ENCODE measurements around the gene ROPN1B.
"Not testable (repeated sequence)": the region's sequence is repeated elsewhere in the genome, so short reads cannot be mapped to it uniquely, and the experiment has no call there.

Gene ROPN1B

DNA sequence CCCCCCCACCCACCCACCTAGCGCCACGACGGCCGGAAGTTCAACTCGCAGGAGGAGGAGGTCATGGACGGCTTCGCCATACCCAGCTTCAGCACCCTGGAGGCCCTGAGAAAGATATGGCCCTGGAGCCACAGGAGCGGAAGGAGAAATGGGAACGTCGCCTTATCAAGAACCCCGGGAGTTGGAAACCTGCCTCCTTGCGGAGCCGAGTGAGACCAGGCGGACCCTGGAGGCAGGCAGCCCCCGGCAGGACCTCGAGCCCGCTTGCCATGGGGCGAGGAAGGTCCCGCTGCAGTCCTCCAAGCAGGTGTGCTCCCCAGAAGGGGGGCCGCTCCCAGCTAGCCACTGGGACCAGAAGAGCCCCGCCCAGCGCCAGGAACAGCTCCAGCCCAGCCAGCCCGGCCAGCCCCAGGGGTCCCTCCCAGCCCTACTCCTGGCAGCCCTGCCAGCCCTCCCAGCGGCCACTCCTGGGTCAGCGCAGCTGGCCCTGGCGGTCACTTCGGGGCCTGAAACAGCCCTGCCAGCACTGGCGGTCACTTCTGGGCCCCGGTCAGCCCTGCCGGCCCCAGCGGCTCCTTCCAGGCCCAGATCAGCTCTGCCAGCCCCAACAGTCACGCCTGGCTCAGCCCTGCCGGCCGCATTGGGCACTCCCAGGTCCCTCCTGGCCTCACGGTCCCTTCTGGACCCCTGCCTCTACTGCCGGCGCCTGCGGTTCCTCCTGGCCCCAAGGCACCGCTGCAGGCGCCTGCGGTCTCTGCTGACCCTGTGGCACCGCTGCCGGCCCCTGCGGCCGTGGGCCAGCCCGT lies 10.3 kb upstream of the ROPN1B start:
- DNase-seq (ENCODE audit: low read depth) = no peak

- no peak for DNase-seq (ENCODE audit: low read depth)
Measured at GRCh38 chr3:125959317-125960065, 9.5 kb upstream of the ROPN1B start.

GRCh38 chr3:125960066-125960424 lies 8.9 kb upstream of the ROPN1B start:
- no peak for DNase-seq (ENCODE audit: low read depth)

DNA sequence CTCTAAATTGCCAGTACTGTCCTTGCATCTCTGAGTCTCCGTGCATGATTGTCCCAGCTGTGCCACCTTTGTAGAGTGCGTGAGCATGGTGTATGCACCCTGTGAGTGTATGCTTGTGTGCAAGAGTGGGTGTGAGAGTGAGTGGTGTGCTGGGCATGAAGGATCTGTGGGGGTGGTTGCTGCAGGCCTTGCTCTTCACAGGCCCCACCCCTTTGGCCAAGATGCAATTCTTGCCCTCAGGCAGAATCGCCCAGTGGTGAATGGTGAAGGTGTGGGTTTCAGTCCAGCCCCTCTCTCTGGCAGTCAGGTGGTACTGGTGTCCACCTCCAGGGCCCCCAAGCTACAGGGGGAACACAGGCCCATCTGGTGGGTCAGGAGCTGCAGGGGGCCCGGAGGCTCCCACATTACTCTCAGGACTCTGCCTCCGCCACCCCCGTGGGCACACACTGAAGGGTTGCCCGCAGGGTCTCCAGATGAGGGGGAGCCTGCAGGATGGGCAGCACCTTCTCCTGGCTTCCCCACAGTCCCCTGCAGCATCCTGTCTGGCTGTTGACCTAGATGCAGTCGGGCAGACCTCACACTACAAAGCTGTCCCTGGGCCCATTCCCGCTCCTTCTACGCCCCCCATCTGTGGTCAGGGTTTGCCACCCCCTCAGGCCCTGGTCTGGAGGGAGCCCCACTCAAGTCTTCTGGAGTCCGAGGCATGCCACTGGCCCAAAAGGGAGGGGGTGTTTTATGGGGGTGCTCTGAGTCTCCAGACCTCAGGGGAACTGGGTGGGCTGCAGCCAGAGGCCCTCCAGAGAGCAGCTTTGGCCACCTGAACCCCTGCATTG lies 8.3 kb upstream of the ROPN1B start:
- DNase-seq (ENCODE audit: low read depth) = no peak

- DNase-seq (ENCODE audit: low read depth) = no peak
Measured at GRCh38 chr3:125961289-125961589, 7.7 kb upstream of the ROPN1B start.

DNA sequence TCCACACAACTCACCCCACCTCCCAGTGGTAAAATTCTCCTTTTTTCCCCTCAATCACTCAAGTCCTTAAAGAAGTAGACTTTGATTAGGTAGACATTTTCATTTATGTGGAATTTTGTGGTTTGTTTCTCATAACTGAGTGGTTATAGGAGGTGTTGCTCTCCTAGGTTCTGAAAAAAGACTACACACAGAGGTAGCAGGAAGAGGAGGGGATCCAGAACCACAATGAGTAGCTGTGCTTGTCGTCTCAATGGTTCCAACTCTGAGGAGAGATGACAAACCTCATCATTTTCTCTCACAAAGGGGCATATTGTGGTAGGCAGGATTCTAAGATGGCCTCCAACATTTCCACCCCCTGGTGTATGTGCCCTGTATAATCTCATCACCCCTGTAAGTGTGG lies 5.1 kb upstream of the ROPN1B start:
- not testable (repeated sequence) for DNase-seq (ENCODE audit: low read depth)

- no peak for DNase-seq (ENCODE audit: low read depth)
Measured at GRCh38 chr3:125965505-125965904, 3.5 kb upstream of the ROPN1B start.

DNA sequence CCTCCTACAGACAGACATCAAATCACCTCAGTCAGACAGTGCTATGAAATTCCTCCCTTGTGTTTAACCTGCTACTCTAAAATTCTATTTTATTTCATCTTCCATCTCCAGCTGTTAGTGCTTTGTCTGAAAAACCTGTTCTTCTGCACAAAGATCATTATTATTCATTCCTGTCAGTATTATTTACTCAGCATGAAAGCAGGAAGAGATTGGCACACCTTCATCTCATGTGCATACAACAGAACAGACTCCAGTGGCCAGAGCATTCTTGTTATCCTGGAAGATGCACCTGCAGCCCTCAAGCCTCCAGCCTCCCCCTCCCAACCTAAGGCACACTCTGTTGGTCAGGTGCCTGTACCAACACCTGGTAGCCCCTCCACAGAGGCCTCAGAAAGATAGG lies 1.8 kb upstream of the ROPN1B start:
- no peak for DNase-seq (ENCODE audit: low read depth)

DNA sequence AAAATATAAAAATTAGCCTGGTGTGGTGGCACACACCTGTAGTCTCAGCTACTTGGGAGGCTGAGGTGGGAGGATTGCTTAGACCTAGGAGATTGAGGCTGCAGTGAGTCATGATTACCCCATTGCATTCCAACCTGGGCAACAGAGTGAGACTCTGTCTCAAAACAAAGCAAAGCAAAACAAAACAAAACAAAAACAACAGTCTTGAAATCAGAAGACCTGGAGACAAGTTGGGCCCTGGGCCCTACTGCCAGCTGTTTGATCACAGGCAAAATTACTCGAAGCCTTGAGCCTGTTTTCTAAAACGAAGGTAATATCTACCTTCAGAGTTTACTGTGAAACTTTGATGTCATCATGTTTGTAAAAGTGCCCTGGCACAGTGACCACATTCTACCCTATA lies 857 bp upstream of the ROPN1B start:
- DNase-seq (ENCODE audit: low read depth) = not testable (repeated sequence)

DNA sequence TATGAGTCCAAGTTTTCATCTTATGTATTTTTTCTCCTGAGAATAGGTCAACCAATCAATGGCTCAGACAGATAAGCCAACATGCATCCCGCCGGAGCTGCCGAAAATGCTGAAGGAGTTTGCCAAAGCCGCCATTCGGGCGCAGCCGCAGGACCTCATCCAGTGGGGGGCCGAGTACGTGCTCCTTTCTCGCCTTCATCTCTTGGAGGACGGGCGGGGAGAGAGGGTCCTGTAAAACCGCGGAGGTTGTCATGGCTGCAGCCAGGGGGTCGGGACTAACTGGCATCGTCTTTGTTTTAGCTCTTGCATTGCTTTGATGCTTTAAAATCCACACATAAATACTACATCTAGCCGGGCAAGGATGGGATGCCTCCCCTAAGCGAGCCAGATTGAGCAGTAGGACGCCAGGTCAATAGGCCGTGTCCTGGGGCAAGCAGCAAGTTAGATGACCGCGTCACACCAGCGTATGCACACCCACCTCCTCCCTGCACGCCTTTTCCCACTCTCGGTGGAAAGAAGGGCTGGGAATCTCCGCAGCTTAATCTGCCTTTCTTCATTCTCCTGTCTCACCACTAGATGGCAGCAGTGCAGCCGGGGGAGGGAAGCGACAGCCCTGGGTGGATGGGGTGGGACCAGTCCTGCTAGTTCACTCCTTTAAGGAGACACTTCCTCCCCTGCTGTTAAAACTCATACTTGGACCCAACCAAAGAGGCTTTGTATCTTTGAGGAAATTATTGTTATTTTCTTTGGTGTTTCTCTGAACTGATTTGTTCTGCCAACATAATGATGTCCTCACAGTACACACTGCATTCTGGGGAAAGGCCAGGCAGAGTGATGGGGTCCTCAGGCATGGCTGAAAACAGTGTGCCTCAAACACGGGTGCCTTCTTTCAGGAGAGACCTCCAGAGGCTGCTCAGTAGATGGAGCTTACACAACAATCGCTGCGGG lies 3.3 kb downstream of the ROPN1B start:
- not testable (repeated sequence) for DNase-seq (ENCODE audit: low read depth)

DNA sequence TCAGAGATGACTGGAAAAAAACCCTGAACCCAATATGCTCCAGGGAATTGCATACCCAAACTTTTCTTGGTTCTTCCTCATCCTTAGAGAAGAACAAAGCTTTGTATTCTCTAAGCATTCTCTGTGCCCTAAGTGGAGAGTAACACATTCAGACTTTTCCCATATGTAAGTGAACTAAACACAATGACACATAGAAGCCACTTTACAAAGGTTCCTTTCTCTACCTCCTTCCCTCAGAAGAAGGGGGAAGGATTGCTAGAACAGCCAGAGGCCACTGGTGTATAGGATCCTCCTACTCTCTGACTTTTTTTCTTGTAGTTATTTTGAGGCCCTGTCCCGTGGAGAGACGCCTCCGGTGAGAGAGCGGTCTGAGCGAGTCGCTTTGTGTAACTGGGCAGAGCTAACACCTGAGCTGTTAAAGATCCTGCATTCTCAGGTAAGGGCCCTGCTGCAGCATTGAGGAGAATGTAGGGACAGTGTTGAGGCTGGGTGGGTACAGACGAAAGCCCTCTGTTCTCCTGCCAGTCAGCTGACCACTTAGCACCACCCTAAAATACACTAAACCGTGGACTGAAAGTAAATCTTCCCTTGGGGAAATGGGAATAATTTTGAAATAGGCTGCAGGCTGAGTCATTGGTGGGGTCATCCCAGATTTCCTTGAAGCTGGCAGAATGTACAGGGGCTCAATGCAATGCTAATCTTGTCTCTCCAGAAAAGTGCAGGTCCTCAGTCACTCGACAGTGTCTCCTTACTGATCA lies 6.4 kb downstream of the ROPN1B start:
- DNase-seq (ENCODE audit: low read depth) = not testable (repeated sequence)

DNA sequence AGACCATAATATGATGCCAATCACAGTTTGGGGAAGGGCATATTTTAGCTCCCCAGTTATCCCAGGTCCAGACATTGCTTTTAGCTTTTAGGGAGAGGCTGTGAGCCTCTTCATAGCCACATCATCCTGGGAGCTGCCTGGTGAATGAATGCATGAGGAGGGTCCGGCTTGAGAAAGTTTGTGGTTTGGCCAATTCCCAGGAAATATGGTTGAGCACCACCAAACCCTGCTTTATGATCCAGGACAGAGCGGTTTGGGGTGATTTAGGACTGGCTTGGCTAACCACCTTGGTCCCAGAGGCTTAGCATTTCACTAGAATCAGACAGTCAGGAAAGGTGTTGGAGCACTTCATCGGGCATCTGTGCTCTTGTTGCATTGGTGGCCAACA lies 7.0 kb downstream of the ROPN1B start:
- DNase-seq (ENCODE audit: low read depth) = not testable (repeated sequence)

DNA sequence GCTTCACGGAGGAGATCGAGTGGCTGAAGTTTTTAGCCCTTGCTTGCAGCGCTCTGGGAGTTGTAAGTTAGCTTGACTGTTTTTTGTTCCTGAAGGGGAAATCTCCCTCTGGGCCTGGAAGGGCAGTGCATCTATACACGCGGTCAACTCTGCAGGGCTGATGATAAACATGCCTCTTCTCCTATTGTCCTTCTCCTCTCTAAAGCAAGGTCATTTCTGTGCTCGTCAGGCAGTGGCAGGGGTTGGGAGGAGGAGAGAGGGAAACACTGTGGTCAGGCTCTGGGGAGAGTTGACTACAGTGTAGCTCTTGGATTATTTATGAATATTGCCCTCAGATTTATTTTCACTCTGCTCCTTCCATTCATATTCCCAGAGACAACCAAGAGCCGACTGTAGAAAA lies 8.1 kb downstream of the ROPN1B start:
- DNase-seq (ENCODE audit: low read depth) = not testable (repeated sequence)

DNA sequence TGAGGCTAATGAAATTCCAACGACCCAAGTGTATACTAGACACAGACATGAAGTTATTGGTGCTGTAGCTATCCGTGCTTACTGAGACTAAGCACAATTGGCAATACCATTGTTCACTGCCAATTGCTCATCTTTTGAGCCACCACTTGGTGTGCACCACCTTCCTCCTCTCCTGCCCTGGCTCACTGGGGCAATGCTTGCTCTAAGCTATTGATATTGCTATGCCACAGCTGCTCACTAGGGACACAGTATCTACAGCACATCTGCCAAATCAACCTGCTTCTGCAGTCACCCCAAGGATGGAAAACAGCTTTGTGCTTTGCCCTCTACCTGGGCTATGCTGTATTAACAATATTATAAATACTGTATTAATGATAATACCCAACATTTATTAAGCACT lies 16.0 kb downstream of the ROPN1B start:
- not testable (repeated sequence) for DNase-seq (ENCODE audit: low read depth)

- peak; percentile 71 for DNase-seq (ENCODE audit: low read depth)
Measured at GRCh38 chr3:125990253-125990970, 21.4 kb downstream of the ROPN1B start.

DNA sequence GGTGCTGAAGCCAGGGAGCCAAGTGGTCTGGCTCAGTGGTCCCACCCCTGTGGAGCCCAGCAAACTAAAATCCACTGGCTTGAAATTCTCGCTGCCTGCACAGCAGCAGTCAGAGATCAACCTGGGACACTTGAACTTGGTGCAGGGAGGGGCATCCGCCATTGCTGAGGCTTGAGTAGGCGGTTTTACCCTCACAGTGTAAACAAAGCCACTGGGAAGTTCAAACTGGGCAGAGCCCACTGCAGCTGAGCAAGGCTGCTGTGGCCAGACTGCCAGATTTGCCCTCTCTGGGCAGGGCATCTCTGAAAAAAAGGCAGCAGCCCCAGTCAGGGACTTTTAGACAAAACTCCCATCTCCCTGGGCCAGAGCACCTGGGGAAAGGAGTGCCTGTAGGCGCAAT lies 27.8 kb downstream of the ROPN1B start:
- not testable (repeated sequence) for DNase-seq (ENCODE audit: low read depth)

GRCh38 chr3:126002189-126002588 lies 33.2 kb downstream of the ROPN1B start:
- no peak for DNase-seq (ENCODE audit: low read depth)

DNA sequence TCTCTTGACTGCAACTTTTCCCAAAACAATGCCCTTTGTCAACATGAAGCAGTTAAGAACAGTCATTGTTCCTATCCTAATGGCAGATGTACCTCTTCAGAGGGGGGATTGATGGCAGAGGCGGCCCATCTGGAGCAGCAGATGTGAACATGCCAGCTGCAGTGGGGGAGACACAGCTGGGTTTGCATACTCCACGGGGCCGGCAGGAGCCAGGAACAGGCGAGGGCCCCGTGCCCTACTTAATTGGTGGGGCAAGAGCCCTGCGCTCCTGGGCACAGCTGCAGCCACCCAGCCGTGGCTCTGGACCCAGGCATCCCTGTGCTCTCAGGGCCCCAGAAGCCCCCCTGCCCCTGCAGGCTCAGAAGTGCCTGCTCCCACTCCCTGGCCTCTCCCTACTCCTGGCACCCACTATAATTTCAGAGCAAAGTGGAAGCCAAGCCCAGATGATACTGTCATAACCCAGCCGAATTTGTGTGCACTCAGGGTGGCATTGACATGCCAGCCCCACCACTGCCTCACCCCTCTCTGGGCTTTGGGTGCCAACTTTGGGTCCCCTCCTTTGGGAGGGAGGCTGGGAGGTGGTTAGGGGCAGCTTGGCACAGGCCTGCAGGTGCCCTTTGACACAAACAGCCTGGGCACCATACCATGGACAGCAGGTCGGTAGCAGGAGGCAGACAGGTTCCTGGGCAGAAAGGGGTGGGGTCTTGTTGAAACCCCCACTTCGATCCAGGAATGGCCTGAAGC lies 34.6 kb downstream of the ROPN1B start:
- no peak for DNase-seq (ENCODE audit: low read depth)

DNA sequence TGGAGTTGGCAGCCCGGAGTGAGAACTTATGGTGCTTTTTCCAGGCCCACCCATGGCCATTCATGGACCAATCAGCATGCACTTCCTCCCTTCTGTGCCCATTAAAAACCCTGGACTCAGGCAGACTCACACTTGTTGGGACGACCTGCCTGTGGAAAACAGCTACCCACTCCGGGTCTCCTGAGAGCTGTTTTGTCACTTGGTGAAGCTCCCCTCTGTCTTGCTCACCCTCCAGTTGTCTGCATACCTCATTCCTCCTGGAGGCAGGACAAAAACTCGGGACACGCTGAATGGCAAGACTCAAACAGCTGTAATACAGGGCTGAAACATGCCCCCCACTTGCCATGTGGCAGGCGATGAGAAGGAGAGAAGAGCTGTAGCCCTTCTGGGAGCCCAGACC lies 35.2 kb downstream of the ROPN1B start:
- DNase-seq (ENCODE audit: low read depth) = no peak

GRCh38 chr3:126004692-126005091 lies 35.7 kb downstream of the ROPN1B start:
- DNase-seq (ENCODE audit: low read depth) = no peak

Data from activated T-cell treated with anti-CD3 and anti-CD28 coated beads for 48 hours (primary cell).